ENCODE results near the gene SLC8A1.

SLC8A1 gene

GRCh38 chr2:40178971-40179370 is 272.9 kb downstream of the SLC8A1 start:
- DNase-seq (ENCODE audit: extremely low read depth, low read depth), result no peak
- TF ChIP-seq CTCF (IDR thresholded peaks at IDR 0.05; ENCODE audit: low read depth, low read length, missing control alignments), result no peak
- H3K4me3 ChIP-seq (replicated peaks; ENCODE audit: low read depth, low read length), result no peak overlapping the region

- TF ChIP-seq CTCF (IDR thresholded peaks at IDR 0.05; ENCODE audit: low read depth, low read length, missing control alignments), result no peak
- no peak overlapping the region for H3K4me3 ChIP-seq (replicated peaks; ENCODE audit: low read depth, low read length)
Measured at GRCh38 chr2:40178171-40178778, 273.6 kb downstream of the SLC8A1 start.

DNA sequence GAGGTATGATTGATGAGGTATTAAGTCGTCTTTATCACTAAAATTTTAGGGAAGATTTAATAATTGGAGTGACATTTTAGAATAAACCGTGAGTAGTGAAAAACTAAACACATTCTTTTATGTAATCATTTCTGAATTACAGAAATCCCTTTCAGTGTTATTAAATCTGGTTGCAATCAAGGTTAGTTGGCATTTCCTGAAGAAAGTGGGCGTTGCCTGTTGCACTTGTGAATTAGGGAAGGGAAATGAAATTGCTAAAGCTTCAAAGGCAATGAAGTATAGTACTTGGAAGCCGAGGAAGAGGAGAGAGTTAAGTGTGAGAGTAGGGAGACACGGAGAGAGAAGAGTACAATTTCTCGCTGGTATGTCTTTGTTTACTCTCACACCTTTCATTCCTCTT is 274.5 kb downstream of the SLC8A1 start:
- H3K4me3 ChIP-seq (replicated peaks; ENCODE audit: low read depth, low read length), result no peak overlapping the region
- DNase-seq (ENCODE audit: extremely low read depth, low read depth), result no peak
- no peak for TF ChIP-seq CTCF (IDR thresholded peaks at IDR 0.05; ENCODE audit: low read depth, low read length, missing control alignments)

More at GRCh38 chr2:40178171-40178778, 273.6 kb downstream of the SLC8A1 start:
- no peak for DNase-seq (ENCODE audit: extremely low read depth, low read depth)

- DNase-seq (ENCODE audit: extremely low read depth, low read depth), result no peak
Measured at GRCh38 chr2:40173276-40173675, 278.6 kb downstream of the SLC8A1 start.

DNA sequence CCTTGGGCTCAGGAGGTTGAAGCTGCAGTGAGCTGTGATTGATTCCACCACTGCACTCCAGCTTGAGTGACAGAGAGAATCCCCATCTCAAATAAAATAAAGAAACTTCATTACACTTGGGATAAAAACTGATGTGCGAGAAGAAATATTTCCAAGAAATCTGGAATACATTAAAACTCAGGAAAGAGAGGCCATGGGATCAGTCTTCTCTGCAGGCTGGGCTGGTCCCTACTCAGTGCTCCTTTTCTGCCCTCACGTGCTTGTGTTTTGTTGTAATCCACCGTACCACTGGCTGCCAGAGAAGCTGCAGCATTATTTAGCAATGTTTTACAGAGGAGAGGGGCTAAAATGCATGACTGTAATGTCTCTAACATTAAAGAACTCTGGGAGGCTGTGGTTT is 282.0 kb downstream of the SLC8A1 start:
- no peak overlapping the region for H3K4me3 ChIP-seq (replicated peaks; ENCODE audit: low read depth, low read length)
- no peak for DNase-seq (ENCODE audit: extremely low read depth, low read depth)
- no peak for TF ChIP-seq CTCF (IDR thresholded peaks at IDR 0.05; ENCODE audit: low read depth, low read length, missing control alignments)

More at GRCh38 chr2:40173276-40173675, 278.6 kb downstream of the SLC8A1 start:
- H3K4me3 ChIP-seq (replicated peaks; ENCODE audit: low read depth, low read length), result no peak overlapping the region
- no peak for TF ChIP-seq CTCF (IDR thresholded peaks at IDR 0.05; ENCODE audit: low read depth, low read length, missing control alignments)

DNA sequence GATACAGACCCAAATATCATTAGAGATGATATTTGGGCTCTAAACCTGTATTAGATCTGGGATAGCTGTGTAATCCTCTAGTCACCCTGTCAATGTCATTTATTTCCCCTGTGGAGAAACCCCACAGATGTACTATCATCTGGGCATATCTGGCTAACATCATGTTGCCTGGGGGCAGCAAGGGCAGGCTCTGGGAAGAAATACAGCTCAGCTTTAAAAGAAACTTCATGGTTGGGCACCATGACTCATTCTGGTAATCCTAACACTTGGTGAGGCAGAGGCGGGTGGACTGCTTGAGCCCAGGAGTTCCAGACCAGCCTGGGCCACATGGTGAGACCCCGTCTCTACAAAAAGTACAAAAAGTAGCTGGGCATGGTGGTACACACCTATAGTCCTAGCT is 282.5 kb downstream of the SLC8A1 start:
- no peak for DNase-seq (ENCODE audit: extremely low read depth, low read depth)
- no peak overlapping the region for H3K4me3 ChIP-seq (replicated peaks; ENCODE audit: low read depth, low read length)
- TF ChIP-seq CTCF (IDR thresholded peaks at IDR 0.05; ENCODE audit: low read depth, low read length, missing control alignments), result no peak

- DNase-seq (ENCODE audit: extremely low read depth, low read depth), result no peak
- no peak for TF ChIP-seq CTCF (IDR thresholded peaks at IDR 0.05; ENCODE audit: low read depth, low read length, missing control alignments)
- H3K4me3 ChIP-seq (replicated peaks; ENCODE audit: low read depth, low read length), result no peak overlapping the region
Measured at GRCh38 chr2:40168546-40168945, 283.3 kb downstream of the SLC8A1 start.

Data from HFF-Myc (cell line).